GM19035 (cell line): Measurements from ENCODE around the gene PARP4.
"Not testable (repeated sequence)": the region's sequence is repeated elsewhere in the genome, so short reads cannot be mapped to it uniquely, and the experiment has no call there.

Experiments
- ATAC-seq: cut with Tn5 transposase; IDR thresholded peaks from one replicate; pipeline ENCODE4 v1.9.1; 2021; ENCODE audit not compliant: unreplicated experiment

The PARP4 gene

GRCh38 chr13:24380227-24380626, 132.4 kb downstream of the PARP4 start:
- ATAC-seq, result not testable (repeated sequence)

- not testable (repeated sequence) for ATAC-seq
These were observed 141.3 kb downstream of the PARP4 start for GRCh38 chr13:24371273-24371672.
